GM12891 (cell line): Measurements from ENCODE around the gene ASB4.

Experiments
- PAX5 ChIP-seq: IDR thresholded peaks from 2 replicates; pipeline ENCODE4 v1.6.1; 2011; ENCODE audit warnings: low read length, moderate library complexity, mild to moderate bottlenecking; ENCODE audit not compliant: insufficient read depth, severe bottlenecking
- POLR2A ChIP-seq: IDR thresholded peaks from 2 replicates; pipeline ENCODE4 v1.6.1; 2011; ENCODE audit warnings: low read depth, low read length, control low read depth
- POLR2AphosphoS5 ChIP-seq: IDR thresholded peaks from 2 replicates; pipeline ENCODE4 v1.6.1; 2011; ENCODE audit warnings: low read depth, low read length, control low read depth
- POU2F2 ChIP-seq: IDR thresholded peaks from 2 replicates; pipeline ENCODE4 v1.6.1; 2011; ENCODE audit warnings: low read depth, mild to moderate bottlenecking, control low read depth, low read length, moderate library complexity
- SPI1 ChIP-seq: IDR thresholded peaks from 2 replicates; pipeline ENCODE4 v1.6.1; 2011; ENCODE audit warnings: low read depth, low read length, control low read depth
- TAF1 ChIP-seq: IDR thresholded peaks from 2 replicates; pipeline ENCODE4 v1.6.1; 2011; ENCODE audit warnings: low read depth, low read length, control low read depth

DNA sequence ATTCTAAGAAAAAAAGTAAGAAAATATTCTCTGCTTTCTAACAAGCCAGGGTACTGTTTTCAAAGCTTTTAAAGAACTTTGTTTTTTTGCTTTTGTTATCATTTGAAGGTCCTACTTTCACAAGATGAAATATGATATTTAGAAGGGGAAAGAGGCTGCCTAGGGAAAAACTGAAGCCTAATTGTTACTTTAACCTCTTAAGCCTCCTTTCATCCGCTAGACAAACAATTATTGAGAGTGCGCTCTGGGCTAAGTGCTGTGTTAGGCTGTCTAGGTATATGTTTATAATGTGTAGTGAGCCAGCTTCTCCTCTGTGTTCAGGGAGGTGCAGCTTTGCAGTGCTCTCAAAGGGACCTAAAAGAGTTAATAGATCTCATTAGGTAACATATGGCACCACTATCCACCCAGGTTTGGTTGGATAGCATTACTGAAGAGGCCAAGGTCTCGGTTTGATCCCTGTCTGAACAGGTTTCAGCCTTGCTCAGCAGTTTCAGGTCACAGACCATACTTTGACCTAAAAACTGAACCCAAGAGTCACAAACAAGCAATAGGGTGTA is 92.6 kb downstream of the ASB4 start:
- TF ChIP-seq POLR2A (no peak), POLR2AphosphoS5 (no peak), SPI1 (no peak), PAX5 (no peak), TAF1 (no peak), POU2F2 (no peak)
